NOMO-1 treated with dmso at 0.1 percent for 144 hours (cell line): ENCODE data around the gene APOL2.
"Not testable (repeated sequence)": the region's sequence is repeated elsewhere in the genome, so short reads cannot be mapped to it uniquely, and the experiment has no call there.

Experiments used
- DNase-seq: peaks from one replicate; lab custom pipeline; 2025; ENCODE audit not compliant: unreplicated experiment; lab: John Stamatoyannopoulos, UW

APOL2 gene

GRCh38 chr22:36223504-36223903, 15.8 kb downstream of the APOL2 start:
- no peak for DNase-seq

- DNase-seq, result no peak
Measured at GRCh38 chr22:36222887-36223450, 16.4 kb downstream of the APOL2 start.

- DNase-seq, result no peak
Measured at GRCh38 chr22:36221799-36222751, 17.3 kb downstream of the APOL2 start.

GRCh38 chr22:36220451-36220921, 18.8 kb downstream of the APOL2 start:
- DNase-seq, result no peak

GRCh38 chr22:36218648-36219193, 20.6 kb downstream of the APOL2 start:
- no peak for DNase-seq

DNA sequence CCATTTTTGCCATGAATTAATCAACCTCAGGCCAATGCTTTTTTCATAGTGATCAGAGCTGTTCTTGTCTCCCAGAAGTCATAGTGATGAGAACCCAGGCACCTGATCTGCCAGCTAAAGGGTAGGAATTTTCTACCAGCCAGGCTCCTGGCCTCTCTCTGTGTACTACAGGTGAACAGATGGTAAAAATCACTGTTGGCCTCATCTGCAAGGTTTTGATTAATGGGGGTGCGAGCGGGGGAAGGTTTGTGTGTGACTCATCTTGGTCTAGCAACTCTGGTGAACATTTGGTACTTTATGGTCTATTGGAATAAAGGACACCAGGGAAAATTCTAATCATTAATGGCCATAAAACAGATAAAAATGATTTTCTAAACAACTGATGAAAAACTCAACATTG, 23.3 kb downstream of the APOL2 start:
- no peak for DNase-seq

GRCh38 chr22:36213586-36213985, 25.7 kb downstream of the APOL2 start:
- DNase-seq, result no peak

DNA sequence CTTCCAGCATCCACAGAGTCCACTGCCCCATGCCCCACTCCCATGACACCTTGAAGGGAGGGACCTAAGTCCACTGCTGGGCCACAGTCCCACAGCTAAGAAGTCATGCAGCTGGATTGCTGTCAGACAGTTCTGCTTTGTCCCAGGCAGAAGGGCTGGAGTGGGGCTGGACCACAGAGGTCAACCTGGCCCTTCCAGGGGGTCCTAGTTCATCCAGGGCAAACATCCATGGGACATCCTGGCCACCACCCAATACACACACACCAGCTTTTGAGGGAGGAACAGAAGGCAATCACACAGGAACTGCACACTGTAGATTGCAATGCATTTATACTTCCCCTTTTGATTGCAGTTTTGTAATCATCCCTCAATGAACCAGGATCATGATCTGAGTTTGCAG, 26.4 kb downstream of the APOL2 start:
- DNase-seq, result peak; percentile 51

GRCh38 chr22:36211237-36211861, 28.0 kb downstream of the APOL2 start:
- no peak for DNase-seq

DNA sequence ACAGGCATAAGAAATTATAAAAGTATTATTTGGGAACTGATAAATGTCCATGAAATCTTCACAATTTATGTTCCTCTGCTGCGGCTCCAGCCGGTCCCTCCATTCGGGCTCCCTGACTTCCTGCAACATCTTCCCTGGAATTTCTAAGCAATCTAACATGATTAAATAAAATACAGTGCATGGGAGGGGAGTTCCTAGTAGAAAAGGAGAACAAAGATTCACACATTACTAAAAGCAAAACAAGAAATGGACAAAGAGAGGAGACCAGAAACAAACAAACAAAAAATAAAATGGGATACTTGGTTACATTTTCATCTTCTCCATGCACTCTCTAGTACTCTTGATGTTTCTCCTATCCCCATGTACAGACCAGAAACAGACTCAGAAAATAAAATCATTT, 29.1 kb downstream of the APOL2 start:
- no peak for DNase-seq

DNA sequence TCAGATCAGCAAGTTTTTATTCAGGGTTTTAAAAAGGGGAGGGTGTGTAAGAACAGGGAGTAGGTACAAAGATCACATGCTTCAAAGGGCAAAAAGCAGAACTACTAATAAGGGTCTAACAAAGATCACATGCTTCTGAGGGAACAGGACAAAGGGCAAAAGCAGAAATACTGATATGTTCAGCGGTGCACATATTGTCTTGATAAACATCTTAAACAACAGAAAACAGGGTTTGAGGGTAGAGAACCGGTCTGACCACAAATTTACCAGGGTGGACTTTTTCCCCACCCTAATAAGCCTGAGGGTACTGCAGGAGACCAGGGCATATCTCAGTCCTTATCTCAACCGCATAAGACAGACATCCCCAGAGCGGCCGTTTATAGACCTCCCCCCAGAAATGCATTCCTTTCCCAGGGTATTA, 29.8 kb downstream of the APOL2 start:
- not testable (repeated sequence) for DNase-seq

DNA sequence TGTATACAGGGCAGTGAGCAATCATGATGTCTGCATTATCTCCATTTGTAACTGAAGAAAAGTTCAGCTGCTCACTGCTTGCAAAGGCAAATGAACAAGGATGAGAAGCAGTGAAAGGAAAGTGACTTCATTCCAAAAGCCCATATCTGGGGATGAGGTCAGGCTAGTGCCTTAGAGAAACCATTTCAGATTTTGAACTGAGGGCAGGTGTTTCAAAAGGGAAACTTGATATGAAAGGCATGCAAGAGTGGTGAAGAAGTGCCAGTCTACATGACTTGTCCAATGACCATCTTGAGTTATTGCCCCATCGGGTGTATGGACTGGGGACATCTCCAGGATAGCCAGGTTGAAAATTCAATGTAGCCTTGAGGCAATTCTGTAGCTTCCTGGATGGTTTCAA, 30.4 kb downstream of the APOL2 start:
- DNase-seq, result no peak

DNA sequence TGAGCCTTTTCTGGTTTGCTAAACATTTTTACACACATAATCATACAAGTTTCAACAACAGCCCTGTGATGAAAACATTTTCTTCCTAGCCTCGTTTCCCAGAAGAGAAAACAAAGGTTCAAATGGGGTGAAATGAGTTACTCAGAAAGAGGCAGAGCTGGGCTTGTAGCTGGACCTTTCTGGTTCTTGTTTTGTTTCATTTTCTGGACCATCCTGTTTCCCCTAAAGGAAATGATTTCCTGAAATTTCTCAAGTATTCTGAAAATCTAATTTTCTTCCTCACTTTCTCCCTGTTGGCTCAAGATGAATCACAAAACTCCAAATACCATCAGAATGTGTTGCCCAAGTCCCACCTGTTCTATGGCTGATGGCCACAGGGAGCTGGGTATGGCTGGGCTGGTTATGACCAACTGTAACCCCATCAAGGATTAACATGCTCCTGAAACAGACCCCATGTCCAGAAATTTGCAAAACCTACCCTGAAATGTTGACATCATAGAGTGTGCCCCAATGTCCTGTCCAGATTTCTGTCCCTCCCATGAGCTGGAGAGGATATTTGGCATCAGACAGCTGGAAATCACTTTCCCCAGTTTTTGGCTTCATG, 31.1 kb downstream of the APOL2 start:
- no peak for DNase-seq

GRCh38 chr22:36206255-36206654, 33.1 kb downstream of the APOL2 start:
- no peak for DNase-seq

DNA sequence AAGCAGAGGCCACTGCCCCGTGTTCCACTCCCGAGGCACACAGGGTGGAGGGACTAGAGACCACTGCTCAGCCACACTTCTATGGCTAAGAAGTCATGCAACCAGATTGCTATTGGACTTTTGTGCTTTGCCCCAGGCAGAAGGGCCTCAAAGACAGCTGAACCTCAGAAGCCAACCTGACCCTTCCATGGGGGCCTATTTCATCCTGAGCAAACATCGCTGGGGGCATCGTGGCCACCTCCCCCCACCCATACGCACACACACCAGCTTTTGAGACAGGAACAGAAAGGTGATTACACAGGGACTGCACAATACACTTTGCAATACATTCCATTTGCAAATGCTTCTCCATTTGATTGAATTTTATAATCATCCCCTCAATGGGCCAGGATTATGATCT, 33.8 kb downstream of the APOL2 start:
- DNase-seq, result not testable (repeated sequence)

DNA sequence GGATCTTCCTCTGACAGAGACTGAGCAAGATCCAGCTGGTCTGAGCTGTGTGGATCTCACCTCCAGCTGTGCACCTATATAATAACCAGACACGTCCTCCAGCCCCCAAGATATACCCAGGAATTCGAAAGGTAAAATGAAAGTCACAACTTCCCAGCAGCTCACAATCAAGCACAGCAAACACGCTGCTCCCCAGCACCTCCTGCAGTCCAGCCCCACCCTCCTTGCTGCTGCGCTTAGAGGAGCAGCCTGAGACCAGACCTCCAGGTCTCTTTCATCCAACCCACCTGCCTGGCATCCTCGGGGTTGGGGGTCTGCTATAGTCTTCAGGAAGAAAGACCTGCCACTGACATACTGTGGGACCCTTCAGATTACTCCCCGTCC, 34.7 kb downstream of the APOL2 start:
- DNase-seq, result no peak

GRCh38 chr22:36204001-36204631, 35.2 kb downstream of the APOL2 start:
- no peak for DNase-seq

GRCh38 chr22:36203441-36203840, 35.9 kb downstream of the APOL2 start:
- DNase-seq, result not testable (repeated sequence)

- not testable (repeated sequence) for DNase-seq
Measured at GRCh38 chr22:36202906-36203305, 36.4 kb downstream of the APOL2 start.

GRCh38 chr22:36201630-36202319, 37.6 kb downstream of the APOL2 start, which contains the start of gene APOL4:
TSS of gene APOL4 (minus strand) at chr22:36201809. CDS start at chr22:36201734, 75 bp downstream.
- DNase-seq, result no peak
